Measurements from ENCODE around the gene EPN2.

DNA sequence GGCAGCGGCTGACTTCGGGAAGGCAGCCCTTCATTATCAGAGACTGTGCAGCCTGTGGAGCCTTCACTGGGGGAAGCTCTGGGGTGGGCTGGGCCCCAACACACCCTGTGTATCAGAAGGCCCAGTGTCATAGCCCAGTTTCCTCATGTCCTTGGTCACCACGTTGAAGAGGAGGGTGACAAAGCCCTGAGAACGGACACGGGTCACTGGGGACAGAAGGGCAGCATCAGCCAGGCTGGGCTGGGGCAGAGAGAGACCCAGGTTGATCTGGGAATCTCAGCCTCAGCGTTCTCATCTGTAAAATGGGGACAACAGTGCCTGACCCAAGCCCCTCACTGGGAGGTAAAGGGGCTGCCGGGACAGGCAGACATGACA, 106.1 kb downstream of the EPN2 start:
- TF ChIP-seq, protein P1, sequence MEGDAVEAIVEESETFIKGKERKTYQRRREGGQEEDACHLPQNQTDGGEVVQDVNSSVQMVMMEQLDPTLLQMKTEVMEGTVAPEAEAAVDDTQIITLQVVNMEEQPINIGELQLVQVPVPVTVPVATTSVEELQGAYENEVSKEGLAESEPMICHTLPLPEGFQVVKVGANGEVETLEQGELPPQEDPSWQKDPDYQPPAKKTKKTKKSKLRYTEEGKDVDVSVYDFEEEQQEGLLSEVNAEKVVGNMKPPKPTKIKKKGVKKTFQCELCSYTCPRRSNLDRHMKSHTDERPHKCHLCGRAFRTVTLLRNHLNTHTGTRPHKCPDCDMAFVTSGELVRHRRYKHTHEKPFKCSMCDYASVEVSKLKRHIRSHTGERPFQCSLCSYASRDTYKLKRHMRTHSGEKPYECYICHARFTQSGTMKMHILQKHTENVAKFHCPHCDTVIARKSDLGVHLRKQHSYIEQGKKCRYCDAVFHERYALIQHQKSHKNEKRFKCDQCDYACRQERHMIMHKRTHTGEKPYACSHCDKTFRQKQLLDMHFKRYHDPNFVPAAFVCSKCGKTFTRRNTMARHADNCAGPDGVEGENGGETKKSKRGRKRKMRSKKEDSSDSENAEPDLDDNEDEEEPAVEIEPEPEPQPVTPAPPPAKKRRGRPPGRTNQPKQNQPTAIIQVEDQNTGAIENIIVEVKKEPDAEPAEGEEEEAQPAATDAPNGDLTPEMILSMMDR (IDR thresholded peaks at IDR 0.05; ENCODE audit: insufficient read depth, low read length, poor library complexity, severe bottlenecking), result no peak
- TF ChIP-seq EZH2phosphoT487 (conservative IDR thresholded peaks at IDR 0.05; ENCODE audit: low read length), result no peak

All from SU-DHL-6 (cell line).